WTC11 (cell line): ENCODE measurements around the gene TSPYL2. TPM values are rescaled to one million over a fixed set of nuclear protein-coding genes. Genes with fewer than 3 reads are reported as not detected.

Source experiments
- ATAC-seq: fragments of 200-7000 bp; cut with Tn5 transposase; 2 replicates; pipeline ENCODE4 v1.10.0; 2021; ENCODE audit warnings: mild to moderate bottlenecking, moderate library complexity
- CTCF ChIA-PET: fragments of 300-600 bp; sonication (Branson Sonifier 250); formaldehyde crosslinking; loops from one replicate; lab custom pipeline; 2021; ENCODE audit warnings: antibody characterized with exemption; lab: Charles Lee
- POLR2A ChIA-PET: fragments of 350-600 bp; sonication (Branson Sonifier 250); formaldehyde crosslinking; loops from one replicate; lab custom pipeline; 2021; ENCODE audit warnings: antibody characterized with exemption; lab: Charles Lee
- DNase-seq: peaks from one replicate; pipeline ENCODE4 v3.0.0; 2021; ENCODE audit warnings: low spot score
- H3K27ac Mint-ChIP-seq: 2 replicates; pipeline ENCODE4 v1.8.0; 2021; ENCODE audit warnings: mixed read lengths
- H3K27me3 Mint-ChIP-seq: 2 replicates; pipeline ENCODE4 v1.8.0; 2021; ENCODE audit warnings: low read depth, mild to moderate bottlenecking, moderate library complexity, mixed read lengths
- H3K36me3 Mint-ChIP-seq: 2 replicates; pipeline ENCODE4 v1.8.0; 2021; ENCODE audit warnings: mixed read lengths
- H3K4me1 Mint-ChIP-seq: 2 replicates; pipeline ENCODE4 v1.8.0; 2022; ENCODE audit warnings: mixed read lengths
- H3K4me3 Mint-ChIP-seq: 2 replicates; pipeline ENCODE4 v1.8.0; 2021; ENCODE audit warnings: mild to moderate bottlenecking, moderate library complexity, mixed read lengths
- H3K9me3 Mint-ChIP-seq: 2 replicates; pipeline ENCODE4 v1.8.0; 2021; ENCODE audit warnings: mixed read lengths
- FOXJ3 ChIP-seq: sonication (generic); formaldehyde crosslinking; IDR thresholded peaks from 2 replicates; pipeline ENCODE4 v1.9.0; 2021; ENCODE audit warnings: missing genetic modification reagents, mild to moderate bottlenecking, borderline replicate concordance
- FOXK1 ChIP-seq: sonication (generic); formaldehyde crosslinking; IDR thresholded peaks from 2 replicates; pipeline ENCODE4 v1.8.0; 2022; ENCODE audit warnings: mild to moderate bottlenecking, moderate library complexity, missing genetic modification reagents
- NFE2L1 ChIP-seq: sonication (generic); formaldehyde crosslinking; IDR thresholded peaks from 2 replicates; pipeline ENCODE4 v1.8.1; 2023; ENCODE audit warnings: missing genetic modification reagents
- NFYB ChIP-seq: sonication (generic); formaldehyde crosslinking; conservative IDR thresholded peaks from 2 replicates; pipeline ENCODE4 v1.8.0; 2022; ENCODE audit warnings: low read depth, missing genetic modification reagents
- SP1 ChIP-seq: sonication (generic); formaldehyde crosslinking; conservative IDR thresholded peaks from 2 replicates; pipeline ENCODE4 v1.8.1; 2022; ENCODE audit warnings: missing genetic modification reagents
- ZNF138 ChIP-seq: sonication (generic); formaldehyde crosslinking; conservative IDR thresholded peaks from 2 replicates; pipeline ENCODE4 v1.8.1; 2022; ENCODE audit warnings: mild to moderate bottlenecking, moderate library complexity, missing genetic modification reagents
- ZNF317 ChIP-seq: sonication (generic); formaldehyde crosslinking; IDR thresholded peaks from 2 replicates; pipeline ENCODE4 v1.8.1; 2023; ENCODE audit warnings: low read depth, mild to moderate bottlenecking, moderate library complexity, missing genetic modification reagents, borderline replicate concordance
- ZNF416 ChIP-seq: fragments of 250-450 bp; sonication (Bioruptor Pico); IDR thresholded peaks from 2 replicates; pipeline ENCODE4 v1.9.0; 2021; ENCODE audit warnings: mild to moderate bottlenecking, inconsistent platforms
- ZNF423 ChIP-seq: fragments of 250-450 bp; sonication (Bioruptor Pico); IDR thresholded peaks from 2 replicates; pipeline ENCODE4 v2.1.2; 2022; ENCODE audit warnings: mild to moderate bottlenecking, moderate library complexity
- total RNA-seq: library from RNA; stranded (reverse); gene quantifications from 3 replicates; pipeline ENCODE4 v1.2.3, GENCODE V29; 2021
- TF ChIP-seq, protein P1 (sequence below): sonication (generic); formaldehyde crosslinking; IDR thresholded peaks from 2 replicates; pipeline ENCODE4 v1.8.1; 2022; ENCODE audit warnings: low read depth, missing genetic modification reagents, borderline replicate concordance
- TF ChIP-seq, protein P2 (sequence below): sonication (generic); formaldehyde crosslinking; IDR thresholded peaks from 2 replicates; pipeline ENCODE4 v1.8.0; 2022; ENCODE audit warnings: mild to moderate bottlenecking, missing genetic modification reagents
- TF ChIP-seq, protein P3 (sequence below): sonication (generic); formaldehyde crosslinking; IDR thresholded peaks from 2 replicates; pipeline ENCODE4 v1.8.0; 2022; ENCODE audit warnings: mild to moderate bottlenecking, missing genetic modification reagents
- TF ChIP-seq, protein P4 (sequence below): sonication (generic); formaldehyde crosslinking; IDR thresholded peaks from 2 replicates; pipeline ENCODE4 v1.8.1; 2023; ENCODE audit warnings: mild to moderate bottlenecking, missing genetic modification reagents, borderline replicate concordance
- TF ChIP-seq, protein P5 (sequence below): fragments of 250-450 bp; sonication (Bioruptor Pico); conservative IDR thresholded peaks from 2 replicates; pipeline ENCODE4 v1.9.0; 2021; ENCODE audit warnings: mild to moderate bottlenecking
- TF ChIP-seq, protein P6 (sequence below): sonication (generic); formaldehyde crosslinking; IDR thresholded peaks from 2 replicates; pipeline ENCODE4 v1.8.1; 2022; ENCODE audit warnings: mild to moderate bottlenecking, moderate library complexity, missing genetic modification reagents

Gene TSPYL2
- total RNA-seq, 1 experiment from 2014 or later, result 14.6 TPM

DNA sequence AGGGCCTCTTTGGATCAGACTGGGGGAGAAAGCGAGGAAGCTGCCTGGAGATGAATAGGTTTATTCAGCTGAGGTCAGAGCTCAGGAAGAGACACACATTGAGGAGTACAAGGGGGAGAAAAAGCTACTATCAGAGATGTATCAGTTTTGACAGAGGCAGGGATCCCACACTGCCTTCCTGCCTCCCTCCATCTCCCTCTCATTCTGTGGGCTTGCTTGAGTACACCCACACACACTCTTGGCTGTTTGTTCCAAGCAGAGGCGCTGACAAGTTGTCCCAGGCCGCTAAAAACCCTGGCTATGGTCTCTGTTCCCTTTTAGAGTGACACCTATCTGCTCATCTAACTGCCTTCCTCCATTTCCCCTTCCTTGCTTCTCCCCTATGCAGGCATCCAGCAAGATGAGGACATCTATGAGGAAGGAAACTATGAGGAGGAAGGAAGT is 5.2 kb downstream of the TSPYL2 start:
- H3K4me3 Mint-ChIP-seq, result peak overlapping the region; percentile 93
- CTCF ChIA-PET, result interaction anchor here (1.2 kb wide), 1 partner anchor 15 kb away, joined by 3 read pairs; no protein-coding TSS in a partner anchor
- ATAC-seq (no peak), DNase-seq (no peak)
- peaks cover 21% of the 10 kb centered on the region for H3K36me3 Mint-ChIP-seq
- no peak for TF ChIP-seq ZNF423 (CRISPR knock-in tag)
- TF ChIP-seq, protein P1, sequence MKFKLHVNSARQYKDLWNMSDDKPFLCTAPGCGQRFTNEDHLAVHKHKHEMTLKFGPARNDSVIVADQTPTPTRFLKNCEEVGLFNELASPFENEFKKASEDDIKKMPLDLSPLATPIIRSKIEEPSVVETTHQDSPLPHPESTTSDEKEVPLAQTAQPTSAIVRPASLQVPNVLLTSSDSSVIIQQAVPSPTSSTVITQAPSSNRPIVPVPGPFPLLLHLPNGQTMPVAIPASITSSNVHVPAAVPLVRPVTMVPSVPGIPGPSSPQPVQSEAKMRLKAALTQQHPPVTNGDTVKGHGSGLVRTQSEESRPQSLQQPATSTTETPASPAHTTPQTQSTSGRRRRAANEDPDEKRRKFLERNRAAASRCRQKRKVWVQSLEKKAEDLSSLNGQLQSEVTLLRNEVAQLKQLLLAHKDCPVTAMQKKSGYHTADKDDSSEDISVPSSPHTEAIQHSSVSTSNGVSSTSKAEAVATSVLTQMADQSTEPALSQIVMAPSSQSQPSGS (CRISPR knock-in tag), result no peak
- no peak for TF ChIP-seq ZNF138 (CRISPR knock-in tag)
- no peak for TF ChIP-seq ZNF317 (CRISPR knock-in tag)
- TF ChIP-seq FOXJ3 (CRISPR knock-in tag), result no peak
- TF ChIP-seq, protein P2, sequence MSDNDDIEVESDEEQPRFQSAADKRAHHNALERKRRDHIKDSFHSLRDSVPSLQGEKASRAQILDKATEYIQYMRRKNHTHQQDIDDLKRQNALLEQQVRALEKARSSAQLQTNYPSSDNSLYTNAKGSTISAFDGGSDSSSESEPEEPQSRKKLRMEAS, result no peak
- POLR2A ChIA-PET, result no interaction called here
- H3K27ac Mint-ChIP-seq, result peak overlapping the region; percentile 63
- H3K27me3 Mint-ChIP-seq, result no peaks in the 10 kb centered on the region
- H3K4me1 Mint-ChIP-seq, result peaks cover 15% of the 10 kb centered on the region
- H3K9me3 Mint-ChIP-seq, result no peaks in the 10 kb centered on the region

DNA sequence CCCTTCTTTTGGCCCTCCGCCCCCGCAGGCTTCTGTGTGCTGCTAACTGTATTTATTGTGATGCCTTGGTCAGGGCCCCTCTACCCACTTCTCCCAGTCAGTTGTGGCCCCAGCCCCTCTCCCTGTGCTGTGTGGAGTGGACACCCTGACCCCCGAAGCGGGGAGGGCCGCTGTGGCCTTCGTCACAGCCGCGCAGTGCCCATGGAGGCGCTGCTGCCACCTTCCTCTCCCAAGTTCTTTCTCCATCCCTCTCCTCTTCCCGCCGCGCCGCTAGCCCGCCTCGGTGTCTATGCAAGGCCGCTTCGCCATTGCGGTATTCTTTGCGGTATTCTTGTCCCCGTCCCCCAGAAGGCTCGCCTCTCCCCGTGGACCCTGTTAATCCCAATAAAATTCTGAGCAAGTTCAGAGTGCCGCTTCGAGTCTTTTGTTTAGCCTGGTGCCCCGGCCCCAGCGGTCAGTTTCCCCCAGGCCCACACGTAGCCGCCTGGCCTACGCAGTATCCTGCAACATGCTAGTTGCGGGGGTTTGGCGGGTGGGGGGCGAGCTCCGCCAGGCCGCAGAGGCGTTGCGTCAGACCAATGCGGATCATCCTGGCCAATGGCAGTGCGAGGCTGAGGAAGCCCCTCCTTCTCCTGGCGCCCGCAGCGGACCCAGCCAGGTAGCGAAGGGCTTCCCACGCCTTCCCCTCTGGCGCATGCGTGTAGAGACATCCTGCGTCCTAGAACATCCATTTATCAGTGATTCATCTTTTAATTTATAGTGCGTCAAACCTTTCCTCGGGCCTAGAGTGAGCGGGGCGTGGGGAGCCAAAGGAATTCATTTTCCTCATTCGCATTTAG is 6.2 kb downstream of the TSPYL2 start:
- peaks cover 21% of the 10 kb centered on the region for H3K36me3 Mint-ChIP-seq
- POLR2A ChIA-PET, result interaction anchor here (0.7 to 1.0 kb wide), 2 partner anchors 93 to 153 kb away, joined by 3 read pairs; no protein-coding TSS in a partner anchor
- H3K27ac Mint-ChIP-seq, result peak overlapping the region; percentile 97
- no peaks in the 10 kb centered on the region; the same call in 1 of the 2 replicates for H3K27me3 Mint-ChIP-seq
- CTCF ChIA-PET, result interaction anchor here (1.0 to 1.7 kb wide), 5 partner anchors 16 to 93 kb away, joined by 3 to 9 read pairs (median 3); no protein-coding TSS in a partner anchor
- H3K4me1 Mint-ChIP-seq, result peaks cover 8% of the 10 kb centered on the region
- H3K9me3 Mint-ChIP-seq, result no peaks in the 10 kb centered on the region
- ATAC-seq (peak; percentile 90), DNase-seq (peak; percentile 84)
- peak overlapping the region; percentile 93 for H3K4me3 Mint-ChIP-seq
- TF ChIP-seq, protein P2, result peak; percentile 51; the same call in 1 of the 2 replicates
- TF ChIP-seq, protein P3, sequence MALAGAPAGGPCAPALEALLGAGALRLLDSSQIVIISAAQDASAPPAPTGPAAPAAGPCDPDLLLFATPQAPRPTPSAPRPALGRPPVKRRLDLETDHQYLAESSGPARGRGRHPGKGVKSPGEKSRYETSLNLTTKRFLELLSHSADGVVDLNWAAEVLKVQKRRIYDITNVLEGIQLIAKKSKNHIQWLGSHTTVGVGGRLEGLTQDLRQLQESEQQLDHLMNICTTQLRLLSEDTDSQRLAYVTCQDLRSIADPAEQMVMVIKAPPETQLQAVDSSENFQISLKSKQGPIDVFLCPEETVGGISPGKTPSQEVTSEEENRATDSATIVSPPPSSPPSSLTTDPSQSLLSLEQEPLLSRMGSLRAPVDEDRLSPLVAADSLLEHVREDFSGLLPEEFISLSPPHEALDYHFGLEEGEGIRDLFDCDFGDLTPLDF (CRISPR knock-in tag), result no peak
- TF ChIP-seq FOXK1 (peak; percentile 58; the same call in 1 of the 2 replicates), NFYB (CRISPR knock-in tag) (peak; percentile 42; the same call in 1 of the 2 replicates), SP1 (CRISPR knock-in tag) (peak; percentile 31; the same call in 1 of the 2 replicates), ZNF416 (no peak), NFE2L1 (CRISPR knock-in tag) (peak; percentile 27; the same call in 1 of the 2 replicates)
- TF ChIP-seq, protein P4, sequence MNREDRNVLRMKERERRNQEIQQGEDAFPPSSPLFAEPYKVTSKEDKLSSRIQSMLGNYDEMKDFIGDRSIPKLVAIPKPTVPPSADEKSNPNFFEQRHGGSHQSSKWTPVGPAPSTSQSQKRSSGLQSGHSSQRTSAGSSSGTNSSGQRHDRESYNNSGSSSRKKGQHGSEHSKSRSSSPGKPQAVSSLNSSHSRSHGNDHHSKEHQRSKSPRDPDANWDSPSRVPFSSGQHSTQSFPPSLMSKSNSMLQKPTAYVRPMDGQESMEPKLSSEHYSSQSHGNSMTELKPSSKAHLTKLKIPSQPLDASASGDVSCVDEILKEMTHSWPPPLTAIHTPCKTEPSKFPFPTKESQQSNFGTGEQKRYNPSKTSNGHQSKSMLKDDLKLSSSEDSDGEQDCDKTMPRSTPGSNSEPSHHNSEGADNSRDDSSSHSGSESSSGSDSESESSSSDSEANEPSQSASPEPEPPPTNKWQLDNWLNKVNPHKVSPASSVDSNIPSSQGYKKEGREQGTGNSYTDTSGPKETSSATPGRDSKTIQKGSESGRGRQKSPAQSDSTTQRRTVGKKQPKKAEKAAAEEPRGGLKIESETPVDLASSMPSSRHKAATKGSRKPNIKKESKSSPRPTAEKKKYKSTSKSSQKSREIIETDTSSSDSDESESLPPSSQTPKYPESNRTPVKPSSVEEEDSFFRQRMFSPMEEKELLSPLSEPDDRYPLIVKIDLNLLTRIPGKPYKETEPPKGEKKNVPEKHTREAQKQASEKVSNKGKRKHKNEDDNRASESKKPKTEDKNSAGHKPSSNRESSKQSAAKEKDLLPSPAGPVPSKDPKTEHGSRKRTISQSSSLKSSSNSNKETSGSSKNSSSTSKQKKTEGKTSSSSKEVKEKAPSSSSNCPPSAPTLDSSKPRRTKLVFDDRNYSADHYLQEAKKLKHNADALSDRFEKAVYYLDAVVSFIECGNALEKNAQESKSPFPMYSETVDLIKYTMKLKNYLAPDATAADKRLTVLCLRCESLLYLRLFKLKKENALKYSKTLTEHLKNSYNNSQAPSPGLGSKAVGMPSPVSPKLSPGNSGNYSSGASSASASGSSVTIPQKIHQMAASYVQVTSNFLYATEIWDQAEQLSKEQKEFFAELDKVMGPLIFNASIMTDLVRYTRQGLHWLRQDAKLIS (CRISPR knock-in tag), result no peak
- TF ChIP-seq, protein P5, sequence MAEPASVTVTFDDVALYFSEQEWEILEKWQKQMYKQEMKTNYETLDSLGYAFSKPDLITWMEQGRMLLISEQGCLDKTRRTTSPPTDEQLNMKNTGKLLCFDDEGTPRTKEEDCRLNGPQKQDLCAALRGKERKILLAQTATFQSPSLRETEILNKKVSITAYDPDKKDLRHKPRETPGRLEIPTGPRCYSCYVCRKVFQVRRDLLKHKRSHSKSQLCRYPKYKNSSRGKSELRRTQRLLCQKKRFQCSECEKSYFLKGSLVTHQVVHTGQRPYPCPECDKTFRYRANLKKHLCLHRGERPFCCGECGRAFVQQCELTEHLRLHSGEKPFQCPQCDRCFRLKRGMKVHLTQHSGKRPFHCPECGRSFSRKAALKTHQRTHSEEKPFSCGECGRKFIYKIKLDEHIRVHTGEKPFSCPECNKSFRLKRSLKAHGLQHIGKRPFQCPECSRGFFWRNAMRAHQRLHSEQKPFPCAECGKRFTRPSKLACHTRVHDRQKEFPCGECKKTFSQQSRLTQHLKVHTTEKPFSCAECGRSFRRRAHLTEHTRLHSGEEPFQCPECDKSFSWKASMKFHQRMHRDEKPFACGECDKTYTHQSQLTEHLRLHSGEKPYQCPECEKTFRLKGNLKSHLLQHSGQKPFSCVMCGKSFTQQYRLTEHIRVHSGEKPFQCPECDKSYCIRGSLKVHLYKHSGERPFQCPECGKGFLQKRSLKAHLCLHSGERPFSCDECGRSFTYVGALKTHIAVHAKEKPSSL (CRISPR knock-in tag), result no peak
- TF ChIP-seq, protein P6, sequence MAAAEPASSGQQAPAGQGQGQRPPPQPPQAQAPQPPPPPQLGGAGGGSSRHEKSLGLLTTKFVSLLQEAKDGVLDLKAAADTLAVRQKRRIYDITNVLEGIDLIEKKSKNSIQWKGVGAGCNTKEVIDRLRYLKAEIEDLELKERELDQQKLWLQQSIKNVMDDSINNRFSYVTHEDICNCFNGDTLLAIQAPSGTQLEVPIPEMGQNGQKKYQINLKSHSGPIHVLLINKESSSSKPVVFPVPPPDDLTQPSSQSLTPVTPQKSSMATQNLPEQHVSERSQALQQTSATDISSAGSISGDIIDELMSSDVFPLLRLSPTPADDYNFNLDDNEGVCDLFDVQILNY (CRISPR knock-in tag), result 0 out of 2 replicates have a peak, but pooled peaks have one; percentile 40
